Peyer's patch (tissue), 4 donors: ENCODE results near the gene EBNA1BP2.
"Not testable (repeated sequence)": the region's sequence is repeated elsewhere in the genome, so short reads cannot be mapped to it uniquely, and the experiment has no call there.

Experiments used
- POLR2A ChIP-seq, 2 donors: fragments of 450-650 bp; IDR thresholded peaks; one replicate each; pipeline ENCODE4 v1.5.1; 2017; ENCODE audit warnings: antibody characterized with exemption in 2 of 2, mild to moderate bottlenecking in 2 of 2, moderate library complexity in 2 of 2
- TF ChIP-seq, protein P1 (sequence below), 6 experiments: fragments of 450-650 bp in 4 of 6; fragments of 200-600 bp in 2 of 6; sonication (generic) in 1 of 6; IDR thresholded peaks; one replicate each; pipeline ENCODE4 v1.5.1; 2017 to 2019; ENCODE audit warnings: antibody characterized with exemption in 6 of 6, mild to moderate bottlenecking in 3 of 6, moderate library complexity in 1 of 6

DNA sequence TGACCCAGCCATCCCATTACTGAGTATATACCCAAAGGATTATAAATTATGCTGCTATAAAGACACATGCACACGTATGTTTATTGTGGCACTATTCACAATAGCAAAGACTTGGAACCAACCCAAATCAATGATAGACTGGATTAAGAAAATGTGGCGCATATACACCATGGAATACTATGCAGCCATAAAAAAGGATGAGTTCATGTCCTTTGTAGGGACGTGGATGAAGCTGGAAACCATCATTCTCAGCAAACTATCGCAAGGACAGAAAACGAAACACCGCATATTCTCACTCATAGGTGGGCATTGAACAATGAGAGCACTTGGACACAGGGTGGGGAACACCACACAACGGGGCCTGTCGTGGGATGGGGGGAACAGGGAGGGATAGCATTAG is 36.2 kb upstream of the EBNA1BP2 start:
- TF ChIP-seq, protein P1, sequence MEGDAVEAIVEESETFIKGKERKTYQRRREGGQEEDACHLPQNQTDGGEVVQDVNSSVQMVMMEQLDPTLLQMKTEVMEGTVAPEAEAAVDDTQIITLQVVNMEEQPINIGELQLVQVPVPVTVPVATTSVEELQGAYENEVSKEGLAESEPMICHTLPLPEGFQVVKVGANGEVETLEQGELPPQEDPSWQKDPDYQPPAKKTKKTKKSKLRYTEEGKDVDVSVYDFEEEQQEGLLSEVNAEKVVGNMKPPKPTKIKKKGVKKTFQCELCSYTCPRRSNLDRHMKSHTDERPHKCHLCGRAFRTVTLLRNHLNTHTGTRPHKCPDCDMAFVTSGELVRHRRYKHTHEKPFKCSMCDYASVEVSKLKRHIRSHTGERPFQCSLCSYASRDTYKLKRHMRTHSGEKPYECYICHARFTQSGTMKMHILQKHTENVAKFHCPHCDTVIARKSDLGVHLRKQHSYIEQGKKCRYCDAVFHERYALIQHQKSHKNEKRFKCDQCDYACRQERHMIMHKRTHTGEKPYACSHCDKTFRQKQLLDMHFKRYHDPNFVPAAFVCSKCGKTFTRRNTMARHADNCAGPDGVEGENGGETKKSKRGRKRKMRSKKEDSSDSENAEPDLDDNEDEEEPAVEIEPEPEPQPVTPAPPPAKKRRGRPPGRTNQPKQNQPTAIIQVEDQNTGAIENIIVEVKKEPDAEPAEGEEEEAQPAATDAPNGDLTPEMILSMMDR (IDR thresholded peaks at IDR 0.05) = not testable (repeated sequence)
- TF ChIP-seq POLR2A (IDR thresholded peaks at IDR 0.05) = not testable (repeated sequence)
